SK-N-SH (cell line): Measurements from ENCODE around the gene LRFN4. TPM values are rescaled to one million over a fixed set of nuclear protein-coding genes. Genes with fewer than 3 reads are reported as not detected.

Source experiments
- CTCF ChIA-PET: fragments of 300-600, 350-600 bp; formaldehyde crosslinking; extraction: SDS; loops from one replicate; lab custom pipeline; 2021; lab: Yijun Ruan, JAX
- POLR2A ChIA-PET: fragments of 350-600 bp; sonication (Branson Sonifier 250); formaldehyde crosslinking; extraction: SDS; loops from one replicate; lab custom pipeline; 2020; ENCODE audit warnings: antibody characterized with exemption, inconsistent platforms; lab: Yijun Ruan, JAX
- DNase-seq: peaks from one replicate; pipeline ENCODE4 v3.0.0; 2012
- H2AFZ ChIP-seq: fragments of 200-600 bp; sonication (generic); 2 replicates; pipeline ENCODE4 v1.8.1; 2016; ENCODE audit warnings: antibody characterized with exemption, mild to moderate bottlenecking, low read depth
- H3F3A ChIP-seq: fragments of 200-600 bp; sonication (generic); replicated peaks from 2 replicates; pipeline ENCODE3; 2016; ENCODE audit warnings: antibody characterized with exemption, mild to moderate bottlenecking; ENCODE audit not compliant: insufficient read depth
- H3K27ac ChIP-seq, 2 experiments: fragments of 200-500 bp in 1 of 2; fragments of 200-600 bp in 1 of 2; sonication (Bioruptor generic) in 1 of 2; sonication (generic), shearing (Covaris generic) in 1 of 2; 2 replicates each; pipeline versions ENCODE4 v1.5.1 to v1.6.1; 2014 to 2016; ENCODE audit warnings: low read depth in 2 of 2, inconsistent platforms in 1 of 2, low read length in 1 of 2, mild to moderate bottlenecking in 1 of 2, mixed read lengths in 1 of 2
- H3K27me3 ChIP-seq: fragments of 200-600 bp; sonication (generic), shearing (Covaris generic); 2 replicates; pipeline ENCODE4 v1.6.1; 2016; ENCODE audit warnings: mixed run types; ENCODE audit not compliant: insufficient read depth
- H3K36me3 ChIP-seq, 2 experiments: fragments of 200-500 bp in 1 of 2; fragments of 200-600 bp in 1 of 2; sonication (Bioruptor generic) in 1 of 2; sonication (generic) in 1 of 2; replicated peaks in 1 of 2; 2 replicates each; pipeline versions ENCODE3 to v1.5.1; 2014 to 2016; ENCODE audit warnings: low read length in 1 of 2, mild to moderate bottlenecking in 1 of 2; ENCODE audit not compliant: insufficient read depth in 2 of 2, control insufficient read depth in 1 of 2
- H3K4me1 ChIP-seq, 2 experiments: fragments of 200-500 bp in 1 of 2; fragments of 200-600 bp in 1 of 2; sonication (Bioruptor generic) in 1 of 2; sonication (generic), shearing (Covaris generic) in 1 of 2; 2 replicates each; pipeline versions ENCODE4 v1.5.1 to v1.6.1; 2014 to 2016; ENCODE audit warnings: low read depth in 1 of 2, low read length in 1 of 2, mixed run types in 1 of 2; ENCODE audit not compliant: insufficient read depth in 2 of 2, control insufficient read depth in 1 of 2
- H3K4me2 ChIP-seq: fragments of 200-600 bp; sonication (generic), shearing (Covaris generic); 2 replicates; pipeline ENCODE4 v1.6.1; 2017; ENCODE audit warnings: mixed run types
- H3K4me3 ChIP-seq, 2 experiments: fragments of 200-500 bp in 1 of 2; fragments of 200-600 bp in 1 of 2; sonication (Bioruptor generic) in 1 of 2; sonication (generic), shearing (Covaris generic) in 1 of 2; 2 replicates each; pipeline versions ENCODE4 v1.5.1 to v1.8.1; 2014 to 2016; ENCODE audit warnings: low read depth in 2 of 2, inconsistent platforms in 1 of 2, low read length in 1 of 2, mild to moderate bottlenecking in 1 of 2, mixed read lengths in 1 of 2, moderate library complexity in 1 of 2
- H3K79me2 ChIP-seq: fragments of 200-600 bp; sonication (generic); 2 replicates; pipeline ENCODE4 v1.8.1; 2017; ENCODE audit warnings: mild to moderate bottlenecking; ENCODE audit not compliant: insufficient read depth
- H3K9ac ChIP-seq: fragments of 200-600 bp; sonication (generic); 2 replicates; pipeline ENCODE4 v1.6.1; 2017; ENCODE audit warnings: mixed run types
- H3K9me2 ChIP-seq: fragments of 200-600 bp; sonication (generic); 2 replicates; pipeline ENCODE4 v1.6.1; 2017; ENCODE audit warnings: mixed run types
- H3K9me3 ChIP-seq: fragments of 200-600 bp; sonication (generic); 2 replicates; pipeline ENCODE4 v1.6.1; 2017; ENCODE audit warnings: mixed run types, mild to moderate bottlenecking, moderate library complexity
- H4K20me1 ChIP-seq: fragments of 200-600 bp; sonication (generic); 2 replicates; pipeline ENCODE4 v1.6.1; 2017; ENCODE audit warnings: mild to moderate bottlenecking, mixed run types; ENCODE audit not compliant: insufficient read depth
- ELF1 ChIP-seq: IDR thresholded peaks from 2 replicates; pipeline ENCODE4 v1.4.0; 2012
- EZH2phosphoT487 ChIP-seq: fragments of 200-600 bp; sonication (generic); IDR thresholded peaks from 2 replicates; pipeline ENCODE4 v1.6.1; 2017; ENCODE audit warnings: low read depth, mixed run types, mild to moderate bottlenecking, antibody characterized with exemption, moderate library complexity, borderline replicate concordance
- FOXJ3 ChIP-seq: sonication (generic); formaldehyde crosslinking; IDR thresholded peaks from 2 replicates; pipeline ENCODE4 v1.5.1; 2020; ENCODE audit warnings: mild to moderate bottlenecking, missing genetic modification reagents
- JUND ChIP-seq: IDR thresholded peaks from 2 replicates; pipeline ENCODE4 v1.4.0; 2012
- MXI1 ChIP-seq: IDR thresholded peaks from 2 replicates; pipeline ENCODE4 v1.6.1; 2012; ENCODE audit warnings: mild to moderate bottlenecking, low read depth, low read length, improper control_type of control experiment
- NFIC ChIP-seq: IDR thresholded peaks from 2 replicates; pipeline ENCODE4 v1.4.0; 2012; ENCODE audit warnings: borderline replicate concordance
- RAD21 ChIP-seq: IDR thresholded peaks from 2 replicates; pipeline ENCODE4 v1.6.1; 2012; ENCODE audit warnings: mild to moderate bottlenecking, low read length
- RFX5 ChIP-seq: IDR thresholded peaks from 2 replicates; pipeline ENCODE4 v1.6.1; 2012; ENCODE audit warnings: mild to moderate bottlenecking, improper control_type of control experiment, low read length
- RXRA ChIP-seq: IDR thresholded peaks from 2 replicates; pipeline ENCODE4 v1.4.0; 2012; ENCODE audit warnings: low read depth, mild to moderate bottlenecking, borderline replicate concordance
- SIN3A ChIP-seq: IDR thresholded peaks from 2 replicates; pipeline ENCODE4 v1.6.1; 2012; ENCODE audit warnings: low read depth, mild to moderate bottlenecking, low read length, moderate library complexity, borderline replicate concordance
- SMC3 ChIP-seq: IDR thresholded peaks from 2 replicates; pipeline ENCODE4 v1.6.1; 2012; ENCODE audit warnings: low read depth, low read length, improper control_type of control experiment
- TCF12 ChIP-seq: IDR thresholded peaks from 2 replicates; pipeline ENCODE4 v1.4.0; 2012
- TEAD4 ChIP-seq: IDR thresholded peaks from 2 replicates; pipeline ENCODE4 v1.4.0; 2012; ENCODE audit warnings: mild to moderate bottlenecking, borderline replicate concordance; ENCODE audit not compliant: insufficient read depth
- WGBS: methylation state at CpG from one replicate; pipeline ENCODE4 v1.1.6; 2017; ENCODE audit warnings: low lambda C conversion rate; 5-methylcytosine and 5-hydroxymethylcytosine counted together
- polyA plus RNA-seq, 3 experiments: library from polyadenylated mRNA; depleted of rRNA; stranded (reverse); fragments of >200 nt; gene quantifications; 2 replicates each; pipeline ENCODE4 v1.2.3, GENCODE V29; 2012
- TF ChIP-seq, protein P1 (sequence below): fragments of 150-350 bp; IDR thresholded peaks from 2 replicates; pipeline ENCODE4 v1.6.1; 2017; ENCODE audit warnings: antibody characterized with exemption, low read length, low read depth, borderline replicate concordance
- TF ChIP-seq, protein P2 (sequence below): IDR thresholded peaks from 2 replicates; pipeline ENCODE4; 2012
- TF ChIP-seq, protein P3 (sequence below): fragments of 200-600 bp; sonication (generic); IDR thresholded peaks from 2 replicates; pipeline ENCODE4 v1.6.1; 2017; ENCODE audit warnings: antibody characterized with exemption, mild to moderate bottlenecking, moderate library complexity
- TF ChIP-seq, protein P4 (sequence below): IDR thresholded peaks from 2 replicates; pipeline ENCODE4 v1.4.0; 2012; ENCODE audit warnings: low read depth, borderline replicate concordance
- TF ChIP-seq, protein P5 (sequence below): fragments of 150-350 bp; IDR thresholded peaks from 2 replicates; pipeline ENCODE4 v1.6.1; 2016; ENCODE audit warnings: mild to moderate bottlenecking, low read depth, low read length
- TF ChIP-seq, protein P6 (sequence below): IDR thresholded peaks from 2 replicates; pipeline ENCODE4 v1.4.0; 2012; ENCODE audit warnings: low read depth, borderline replicate concordance

Gene LRFN4
- polyA plus RNA-seq, 1 of the 3 experiments (the other 2 are of a cell fraction) = 15.9 TPM

DNA sequence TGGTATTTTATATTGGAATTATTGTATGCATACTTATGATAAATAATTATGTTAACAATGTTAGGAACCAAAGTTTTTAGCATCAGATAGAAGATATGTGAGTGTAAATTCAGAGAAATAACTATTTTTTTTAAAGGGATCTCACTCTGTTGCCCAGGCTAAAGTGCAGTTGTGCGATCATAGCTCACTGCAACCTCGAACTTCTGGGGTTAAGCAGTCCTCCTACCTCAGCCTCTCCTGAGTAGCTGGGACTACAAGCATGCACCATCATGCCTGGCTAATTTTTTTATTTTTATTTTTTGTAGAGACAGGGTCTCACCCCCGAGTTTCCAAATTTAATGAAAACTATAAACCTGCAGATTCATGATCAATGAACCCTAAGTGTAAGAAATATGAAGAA, 47.3 kb upstream of the LRFN4 start:
- Histone ChIP-seq H3K9me3 (no peaks in the 10 kb centered on the region), H3K79me2 (no peaks in the 10 kb centered on the region), H4K20me1 (no peaks in the 10 kb centered on the region), H2AFZ (no peak overlapping the region), H3K36me3 (peaks cover 0 to 18% of the 10 kb centered on the region in 2 experiments), H3K27ac (no peak overlapping the region), H3F3A (no peaks in the 10 kb centered on the region), H3K4me3 (no peak overlapping the region)
- POLR2A ChIA-PET = no interaction called here
- DNase-seq = no peak
- TF ChIP-seq JUND = no peak
- TF ChIP-seq TEAD4 = no peak
- TF ChIP-seq, all 33 proteins: peak for 0
- Histone ChIP-seq H3K9ac (no peak overlapping the region), H3K9me2 (no peaks in the 10 kb centered on the region), H3K4me2 (no peak overlapping the region), H3K4me1 (no peaks in the 10 kb centered on the region), H3K27me3 (no peaks in the 10 kb centered on the region)
- 95% methylated on average over 3 of the region's 3 CpGs for WGBS
- CTCF ChIA-PET = interaction anchor here (1.3 to 1.8 kb wide), 2 partner anchors 9 to 24 kb away, joined by 3 to 5 read pairs; no protein-coding TSS in a partner anchor

DNA sequence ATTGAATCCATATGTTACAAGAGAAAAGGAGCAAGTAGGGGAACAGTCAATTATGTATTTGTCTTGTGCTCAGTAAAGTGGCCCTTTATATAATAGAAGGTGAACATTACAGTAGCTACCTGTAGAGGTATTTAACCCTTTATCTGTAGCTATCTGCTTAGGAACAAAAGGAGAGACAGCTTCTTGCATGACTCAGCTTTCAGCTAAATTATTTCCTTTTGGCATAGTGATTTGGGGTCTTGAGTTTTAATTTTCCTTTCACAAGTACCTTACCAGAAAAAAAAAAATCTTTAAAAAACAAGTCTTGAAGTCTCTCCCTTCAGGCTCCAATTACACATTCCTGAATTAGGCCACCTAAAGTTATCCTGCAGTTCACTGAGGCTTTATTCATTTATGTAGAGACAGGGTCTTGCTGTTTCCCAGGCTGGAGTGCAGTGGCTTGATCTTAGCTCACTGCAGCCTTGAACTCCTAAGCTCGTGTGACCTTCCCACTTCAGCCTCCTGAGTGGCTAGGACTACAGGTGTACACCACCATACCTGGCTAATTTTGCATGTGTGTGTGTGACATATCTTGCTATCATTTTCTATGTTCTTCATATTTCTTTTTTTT, 46.2 kb upstream of the LRFN4 start:
- Histone ChIP-seq H3K27ac (no peak overlapping the region), H3K4me2 (no peak overlapping the region), H3K27me3 (no peaks in the 10 kb centered on the region), H3K9me3 (no peaks in the 10 kb centered on the region), H3K36me3 (peaks cover 0 to 18% of the 10 kb centered on the region in 2 experiments), H3F3A (no peaks in the 10 kb centered on the region), H4K20me1 (no peaks in the 10 kb centered on the region), H3K4me3 (no peak overlapping the region), H3K4me1 (peaks cover 0 to 8% of the 10 kb centered on the region in 2 experiments; a peak in 2 of 4 replicates), H2AFZ (no peak overlapping the region), H3K9me2 (no peaks in the 10 kb centered on the region), H3K79me2 (no peaks in the 10 kb centered on the region), H3K9ac (no peak overlapping the region)
- POLR2A ChIA-PET = no interaction called here
- DNase-seq = no peak
- CTCF ChIA-PET = interaction anchor here (0.6 to 1.8 kb wide), 3 partner anchors 10 to 1502 kb away, joined by 3 to 5 read pairs (median 3); no protein-coding TSS in a partner anchor
- 94% methylated on average over 1 of the region's 1 CpG for WGBS
- TF ChIP-seq RFX5 (no peak), FOXJ3 (CRISPR knock-in tag) (no peak), JUND (no peak), SMC3 (no peak), MXI1 (no peak), EZH2phosphoT487 (no peak), TCF12 (no peak), SIN3A (no peak), RAD21 (no peak), NFIC (no peak), ELF1 (no peak), RXRA (no peak)
- TF ChIP-seq, protein P1, sequence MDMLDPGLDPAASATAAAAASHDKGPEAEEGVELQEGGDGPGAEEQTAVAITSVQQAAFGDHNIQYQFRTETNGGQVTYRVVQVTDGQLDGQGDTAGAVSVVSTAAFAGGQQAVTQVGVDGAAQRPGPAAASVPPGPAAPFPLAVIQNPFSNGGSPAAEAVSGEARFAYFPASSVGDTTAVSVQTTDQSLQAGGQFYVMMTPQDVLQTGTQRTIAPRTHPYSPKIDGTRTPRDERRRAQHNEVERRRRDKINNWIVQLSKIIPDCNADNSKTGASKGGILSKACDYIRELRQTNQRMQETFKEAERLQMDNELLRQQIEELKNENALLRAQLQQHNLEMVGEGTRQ = no peak
- TF ChIP-seq, protein P2, sequence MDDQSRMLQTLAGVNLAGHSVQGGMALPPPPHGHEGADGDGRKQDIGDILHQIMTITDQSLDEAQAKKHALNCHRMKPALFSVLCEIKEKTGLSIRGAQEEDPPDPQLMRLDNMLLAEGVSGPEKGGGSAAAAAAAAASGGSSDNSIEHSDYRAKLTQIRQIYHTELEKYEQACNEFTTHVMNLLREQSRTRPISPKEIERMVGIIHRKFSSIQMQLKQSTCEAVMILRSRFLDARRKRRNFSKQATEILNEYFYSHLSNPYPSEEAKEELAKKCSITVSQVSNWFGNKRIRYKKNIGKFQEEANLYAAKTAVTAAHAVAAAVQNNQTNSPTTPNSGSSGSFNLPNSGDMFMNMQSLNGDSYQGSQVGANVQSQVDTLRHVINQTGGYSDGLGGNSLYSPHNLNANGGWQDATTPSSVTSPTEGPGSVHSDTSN = no peak
- TF ChIP-seq, protein P3, sequence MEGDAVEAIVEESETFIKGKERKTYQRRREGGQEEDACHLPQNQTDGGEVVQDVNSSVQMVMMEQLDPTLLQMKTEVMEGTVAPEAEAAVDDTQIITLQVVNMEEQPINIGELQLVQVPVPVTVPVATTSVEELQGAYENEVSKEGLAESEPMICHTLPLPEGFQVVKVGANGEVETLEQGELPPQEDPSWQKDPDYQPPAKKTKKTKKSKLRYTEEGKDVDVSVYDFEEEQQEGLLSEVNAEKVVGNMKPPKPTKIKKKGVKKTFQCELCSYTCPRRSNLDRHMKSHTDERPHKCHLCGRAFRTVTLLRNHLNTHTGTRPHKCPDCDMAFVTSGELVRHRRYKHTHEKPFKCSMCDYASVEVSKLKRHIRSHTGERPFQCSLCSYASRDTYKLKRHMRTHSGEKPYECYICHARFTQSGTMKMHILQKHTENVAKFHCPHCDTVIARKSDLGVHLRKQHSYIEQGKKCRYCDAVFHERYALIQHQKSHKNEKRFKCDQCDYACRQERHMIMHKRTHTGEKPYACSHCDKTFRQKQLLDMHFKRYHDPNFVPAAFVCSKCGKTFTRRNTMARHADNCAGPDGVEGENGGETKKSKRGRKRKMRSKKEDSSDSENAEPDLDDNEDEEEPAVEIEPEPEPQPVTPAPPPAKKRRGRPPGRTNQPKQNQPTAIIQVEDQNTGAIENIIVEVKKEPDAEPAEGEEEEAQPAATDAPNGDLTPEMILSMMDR = no peak
- TF ChIP-seq, protein P4, sequence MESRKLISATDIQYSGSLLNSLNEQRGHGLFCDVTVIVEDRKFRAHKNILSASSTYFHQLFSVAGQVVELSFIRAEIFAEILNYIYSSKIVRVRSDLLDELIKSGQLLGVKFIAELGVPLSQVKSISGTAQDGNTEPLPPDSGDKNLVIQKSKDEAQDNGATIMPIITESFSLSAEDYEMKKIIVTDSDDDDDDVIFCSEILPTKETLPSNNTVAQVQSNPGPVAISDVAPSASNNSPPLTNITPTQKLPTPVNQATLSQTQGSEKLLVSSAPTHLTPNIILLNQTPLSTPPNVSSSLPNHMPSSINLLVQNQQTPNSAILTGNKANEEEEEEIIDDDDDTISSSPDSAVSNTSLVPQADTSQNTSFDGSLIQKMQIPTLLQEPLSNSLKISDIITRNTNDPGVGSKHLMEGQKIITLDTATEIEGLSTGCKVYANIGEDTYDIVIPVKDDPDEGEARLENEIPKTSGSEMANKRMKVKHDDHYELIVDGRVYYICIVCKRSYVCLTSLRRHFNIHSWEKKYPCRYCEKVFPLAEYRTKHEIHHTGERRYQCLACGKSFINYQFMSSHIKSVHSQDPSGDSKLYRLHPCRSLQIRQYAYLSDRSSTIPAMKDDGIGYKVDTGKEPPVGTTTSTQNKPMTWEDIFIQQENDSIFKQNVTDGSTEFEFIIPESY = no peak
- TF ChIP-seq, protein P5, sequence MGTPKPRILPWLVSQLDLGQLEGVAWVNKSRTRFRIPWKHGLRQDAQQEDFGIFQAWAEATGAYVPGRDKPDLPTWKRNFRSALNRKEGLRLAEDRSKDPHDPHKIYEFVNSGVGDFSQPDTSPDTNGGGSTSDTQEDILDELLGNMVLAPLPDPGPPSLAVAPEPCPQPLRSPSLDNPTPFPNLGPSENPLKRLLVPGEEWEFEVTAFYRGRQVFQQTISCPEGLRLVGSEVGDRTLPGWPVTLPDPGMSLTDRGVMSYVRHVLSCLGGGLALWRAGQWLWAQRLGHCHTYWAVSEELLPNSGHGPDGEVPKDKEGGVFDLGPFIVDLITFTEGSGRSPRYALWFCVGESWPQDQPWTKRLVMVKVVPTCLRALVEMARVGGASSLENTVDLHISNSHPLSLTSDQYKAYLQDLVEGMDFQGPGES = no peak
- TF ChIP-seq, protein P6, sequence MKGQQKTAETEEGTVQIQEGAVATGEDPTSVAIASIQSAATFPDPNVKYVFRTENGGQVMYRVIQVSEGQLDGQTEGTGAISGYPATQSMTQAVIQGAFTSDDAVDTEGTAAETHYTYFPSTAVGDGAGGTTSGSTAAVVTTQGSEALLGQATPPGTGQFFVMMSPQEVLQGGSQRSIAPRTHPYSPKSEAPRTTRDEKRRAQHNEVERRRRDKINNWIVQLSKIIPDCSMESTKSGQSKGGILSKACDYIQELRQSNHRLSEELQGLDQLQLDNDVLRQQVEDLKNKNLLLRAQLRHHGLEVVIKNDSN = no peak
